Mesendoderm (in vitro differentiated cells): ENCODE results near the gene SCNN1G.
A peak's percentile ranks its signal among the peaks of the same experiment; 100 is the strongest.

Source experiments
- DNase-seq: peaks from one replicate; pipeline ENCODE4 v3.0.0; 2013
- H2AK5ac ChIP-seq: 2 replicates; pipeline ENCODE4 v1.6.1; 2013; ENCODE audit warnings: low read length, inconsistent platforms
- H2BK120ac ChIP-seq: 2 replicates; pipeline ENCODE4 v1.6.1; 2013; ENCODE audit warnings: low read depth, mild to moderate bottlenecking, low read length, moderate library complexity, mixed read lengths
- H2BK15ac ChIP-seq: replicated peaks from 2 replicates; pipeline ENCODE4 v1.6.1; 2013; ENCODE audit warnings: low read depth, mild to moderate bottlenecking, moderate library complexity
- H2BK5ac ChIP-seq: 2 replicates; pipeline ENCODE4 v1.6.1; 2013; ENCODE audit warnings: low read length, inconsistent platforms
- H3K18ac ChIP-seq: 2 replicates; pipeline ENCODE4 v1.6.1; 2013; ENCODE audit warnings: mild to moderate bottlenecking, low read length, mixed read lengths
- H3K23ac ChIP-seq: one replicate; pipeline ENCODE4 v1.6.1; 2013; ENCODE audit warnings: low read length
- H3K27ac ChIP-seq: 2 replicates; pipeline ENCODE4 v1.5.1; 2013; ENCODE audit warnings: low read depth, mild to moderate bottlenecking, inconsistent platforms, low read length, moderate library complexity
- H3K27me3 ChIP-seq: 2 replicates; pipeline ENCODE4 v1.6.1; 2013; ENCODE audit warnings: low read length, control low read depth, mild to moderate bottlenecking, inconsistent platforms; ENCODE audit not compliant: insufficient read depth, poor library complexity
- H3K36me3 ChIP-seq: 2 replicates; pipeline ENCODE4 v1.6.1; 2013; ENCODE audit warnings: low read length, inconsistent platforms; ENCODE audit not compliant: control insufficient read depth, insufficient read depth
- H3K4ac ChIP-seq: one replicate; pipeline ENCODE4 v1.6.1; 2013; ENCODE audit warnings: low read depth, mild to moderate bottlenecking, low read length, moderate library complexity
- H3K4me1 ChIP-seq: 2 replicates; pipeline ENCODE4 v1.6.1; 2013; ENCODE audit warnings: low read depth, low read length, inconsistent platforms; ENCODE audit not compliant: control insufficient read depth
- H3K4me2 ChIP-seq: 2 replicates; pipeline ENCODE4 v1.6.1; 2013; ENCODE audit warnings: low read length
- H3K4me3 ChIP-seq: 2 replicates; pipeline ENCODE4 v1.5.1; 2013; ENCODE audit warnings: mild to moderate bottlenecking, low read length
- H3K56ac ChIP-seq: one replicate; pipeline ENCODE4 v1.6.1; 2013; ENCODE audit warnings: low read length
- H3K79me1 ChIP-seq: 2 replicates; pipeline ENCODE4 v1.6.1; 2013; ENCODE audit warnings: low read length, inconsistent platforms
- H3K79me2 ChIP-seq: 2 replicates; pipeline ENCODE4 v1.6.1; 2013; ENCODE audit warnings: mild to moderate bottlenecking, low read length; ENCODE audit not compliant: control insufficient read depth, insufficient read depth
- H3K9ac ChIP-seq: 2 replicates; pipeline ENCODE4 v1.6.1; 2013; ENCODE audit warnings: low read length, inconsistent platforms
- H4K5ac ChIP-seq: one replicate; pipeline ENCODE4 v1.6.1; 2013; ENCODE audit warnings: low read length
- H4K8ac ChIP-seq: one replicate; pipeline ENCODE4 v1.6.1; 2013; ENCODE audit warnings: low read depth, mild to moderate bottlenecking, control low read depth, low read length, moderate library complexity
- WGBS: extraction: QIAGEN DNeasy Blood & Tissue Kit; methylation state at CpG from one replicate; pipeline ENCODE4 v1.1.7; 2013; ENCODE audit warnings: low lambda C conversion rate, missing lambda C conversion rate; ENCODE audit not compliant: insufficient coverage; ENCODE audit errors: extremely low coverage; 5-methylcytosine and 5-hydroxymethylcytosine counted together

The SCNN1G gene

GRCh38 chr16:23164736-23165135 lies 17.8 kb upstream of the SCNN1G start:
- no peak overlapping the region for H3K18ac ChIP-seq
- H4K8ac ChIP-seq, result no peak overlapping the region
- H3K4me3 ChIP-seq, result no peak overlapping the region
- H3K27me3 ChIP-seq, result no peaks in the 10 kb centered on the region
- H4K5ac ChIP-seq, result no peak overlapping the region
- no peaks in the 10 kb centered on the region for H3K79me2 ChIP-seq
- H3K23ac ChIP-seq, result no peak overlapping the region
- no peak overlapping the region for H2AK5ac ChIP-seq
- no peak overlapping the region for H2BK5ac ChIP-seq
- no peaks in the 10 kb centered on the region for H3K4me1 ChIP-seq
- no peak for DNase-seq
- H3K79me1 ChIP-seq, result no peaks in the 10 kb centered on the region
- no peak overlapping the region for H3K4me2 ChIP-seq
- no peak overlapping the region for H2BK120ac ChIP-seq
- no peak overlapping the region for H3K56ac ChIP-seq
- H3K4ac ChIP-seq, result no peak overlapping the region
- WGBS, result no CpG with 5 or more reads among the region's 4 CpGs
- no peak overlapping the region for H3K9ac ChIP-seq
- no peaks in the 10 kb centered on the region for H3K36me3 ChIP-seq
- no peak overlapping the region for H3K27ac ChIP-seq
- H2BK15ac ChIP-seq, result no peak overlapping the region

GRCh38 chr16:23172583-23172982 lies 10.0 kb upstream of the SCNN1G start:
- DNase-seq, result no peak
- Histone ChIP-seq H3K18ac (no peak overlapping the region), H2BK120ac (no peak overlapping the region), H3K4me3 (no peak overlapping the region), H3K56ac (no peak overlapping the region), H3K4me1 (no peaks in the 10 kb centered on the region), H2AK5ac (no peak overlapping the region), H3K4me2 (no peak overlapping the region), H3K79me1 (no peaks in the 10 kb centered on the region), H3K9ac (no peak overlapping the region), H2BK5ac (no peak overlapping the region), H3K27me3 (no peaks in the 10 kb centered on the region), H3K79me2 (no peaks in the 10 kb centered on the region), H3K4ac (no peak overlapping the region), H3K23ac (no peak overlapping the region), H2BK15ac (no peak overlapping the region), H4K8ac (no peak overlapping the region), H3K27ac (no peak overlapping the region), H3K36me3 (no peaks in the 10 kb centered on the region), H4K5ac (no peak overlapping the region)
- WGBS, result no CpG with 5 or more reads among the region's 7 CpGs

GRCh38 chr16:23172994-23173393 lies 9.6 kb upstream of the SCNN1G start:
- H2BK5ac ChIP-seq, result no peak overlapping the region
- H3K9ac ChIP-seq, result no peak overlapping the region
- no peaks in the 10 kb centered on the region for H3K79me1 ChIP-seq
- no peak overlapping the region for H3K18ac ChIP-seq
- H3K4me1 ChIP-seq, result no peaks in the 10 kb centered on the region
- H4K5ac ChIP-seq, result no peak overlapping the region
- H3K79me2 ChIP-seq, result no peaks in the 10 kb centered on the region
- H3K27me3 ChIP-seq, result no peaks in the 10 kb centered on the region
- no peak overlapping the region for H3K23ac ChIP-seq
- no CpG with 5 or more reads among the region's 3 CpGs for WGBS
- H3K4ac ChIP-seq, result no peak overlapping the region
- no peaks in the 10 kb centered on the region for H3K36me3 ChIP-seq
- no peak overlapping the region for H3K4me3 ChIP-seq
- H3K4me2 ChIP-seq, result no peak overlapping the region
- no peak for DNase-seq
- H2BK120ac ChIP-seq, result no peak overlapping the region
- H3K56ac ChIP-seq, result no peak overlapping the region
- H2AK5ac ChIP-seq, result no peak overlapping the region
- H3K27ac ChIP-seq, result no peak overlapping the region
- no peak overlapping the region for H4K8ac ChIP-seq
- H2BK15ac ChIP-seq, result no peak overlapping the region

- no peak overlapping the region for H2BK5ac ChIP-seq
- no peak overlapping the region for H3K4me3 ChIP-seq
- no peak overlapping the region for H4K5ac ChIP-seq
- no peak overlapping the region for H4K8ac ChIP-seq
- no peak overlapping the region for H3K4me2 ChIP-seq
- H3K27ac ChIP-seq, result no peak overlapping the region
- H3K4me1 ChIP-seq, result no peaks in the 10 kb centered on the region
- WGBS, result no CpG with 5 or more reads among the region's 2 CpGs
- no peaks in the 10 kb centered on the region for H3K27me3 ChIP-seq
- no peaks in the 10 kb centered on the region for H3K36me3 ChIP-seq
- H2AK5ac ChIP-seq, result no peak overlapping the region
- H2BK15ac ChIP-seq, result no peak overlapping the region
- H2BK120ac ChIP-seq, result no peak overlapping the region
- no peak overlapping the region for H3K23ac ChIP-seq
- H3K79me1 ChIP-seq, result no peaks in the 10 kb centered on the region
- no peak overlapping the region for H3K56ac ChIP-seq
- H3K4ac ChIP-seq, result no peak overlapping the region
- peak; percentile 22 for DNase-seq
- no peak overlapping the region for H3K9ac ChIP-seq
- no peaks in the 10 kb centered on the region for H3K79me2 ChIP-seq
- no peak overlapping the region for H3K18ac ChIP-seq
Measured at GRCh38 chr16:23174622-23175021, 7.9 kb upstream of the SCNN1G start.

- no peak overlapping the region for H3K23ac ChIP-seq
- H3K4me3 ChIP-seq, result no peak overlapping the region
- H2BK5ac ChIP-seq, result no peak overlapping the region
- H3K27ac ChIP-seq, result no peak overlapping the region
- H4K5ac ChIP-seq, result no peak overlapping the region
- H3K79me1 ChIP-seq, result no peaks in the 10 kb centered on the region
- no peak overlapping the region for H4K8ac ChIP-seq
- H3K18ac ChIP-seq, result no peak overlapping the region
- H2BK120ac ChIP-seq, result no peak overlapping the region
- DNase-seq, result no peak
- H3K79me2 ChIP-seq, result no peaks in the 10 kb centered on the region
- no peak overlapping the region for H3K9ac ChIP-seq
- H3K4me1 ChIP-seq, result no peaks in the 10 kb centered on the region
- no peak overlapping the region for H2BK15ac ChIP-seq
- H3K27me3 ChIP-seq, result no peaks in the 10 kb centered on the region
- H3K4ac ChIP-seq, result no peak overlapping the region
- no peaks in the 10 kb centered on the region for H3K36me3 ChIP-seq
- H3K4me2 ChIP-seq, result no peak overlapping the region
- H3K56ac ChIP-seq, result no peak overlapping the region
- no peak overlapping the region for H2AK5ac ChIP-seq
Measured at GRCh38 chr16:23175651-23176050, 6.9 kb upstream of the SCNN1G start.

GRCh38 chr16:23181506-23181905 lies 1.0 kb upstream of the SCNN1G start:
- WGBS, result no CpG with 5 or more reads among the region's 4 CpGs

More at GRCh38 chr16:23181506-23181905, 1.0 kb upstream of the SCNN1G start:
- peaks cover 7% of the 10 kb centered on the region for H3K27me3 ChIP-seq
- H2BK5ac ChIP-seq, result no peak overlapping the region
- no peak overlapping the region for H3K4ac ChIP-seq
- no peak overlapping the region for H3K27ac ChIP-seq
- H2BK120ac ChIP-seq, result no peak overlapping the region
- no peak overlapping the region for H3K56ac ChIP-seq
- H4K8ac ChIP-seq, result no peak overlapping the region
- H2AK5ac ChIP-seq, result no peak overlapping the region
- DNase-seq, result no peak
- no peak overlapping the region for H3K9ac ChIP-seq
- H3K4me1 ChIP-seq, result no peaks in the 10 kb centered on the region
- no peaks in the 10 kb centered on the region for H3K79me1 ChIP-seq
- H3K23ac ChIP-seq, result no peak overlapping the region
- H3K18ac ChIP-seq, result no peak overlapping the region
- no peaks in the 10 kb centered on the region for H3K79me2 ChIP-seq
- H4K5ac ChIP-seq, result no peak overlapping the region
- no peak overlapping the region for H3K4me2 ChIP-seq
- H3K36me3 ChIP-seq, result no peaks in the 10 kb centered on the region
- H2BK15ac ChIP-seq, result no peak overlapping the region
- no peak overlapping the region for H3K4me3 ChIP-seq
